Adipocyte (in vitro differentiated cells): ENCODE results near the gene AJAP1.

Experiments
- DNase-seq: peaks from one replicate; pipeline ENCODE4 v3.0.0-alpha.2; 2015; ENCODE audit warnings: low read depth
- H3K27me3 ChIP-seq: replicated peaks from 2 replicates; pipeline ENCODE4 v1.7.0; 2013; ENCODE audit warnings: mild to moderate bottlenecking, low read length, moderate library complexity; ENCODE audit not compliant: control insufficient read depth, insufficient read depth
- H3K36me3 ChIP-seq: 2 replicates; pipeline ENCODE4 v1.7.0; 2013; ENCODE audit warnings: low read length, mild to moderate bottlenecking, moderate library complexity; ENCODE audit not compliant: control insufficient read depth, insufficient read depth, severe bottlenecking
- H3K4me1 ChIP-seq: 2 replicates; pipeline ENCODE4 v1.7.0; 2013; ENCODE audit warnings: mild to moderate bottlenecking, low read length, moderate library complexity; ENCODE audit not compliant: control insufficient read depth, insufficient read depth
- H3K4me3 ChIP-seq: 2 replicates; pipeline ENCODE4 v1.7.0; 2013; ENCODE audit warnings: mild to moderate bottlenecking, low read length, moderate library complexity
- H3K9ac ChIP-seq: 2 replicates; pipeline ENCODE4 v1.7.0; 2013; ENCODE audit warnings: mild to moderate bottlenecking, low read length, moderate library complexity
- H3K9me3 ChIP-seq: 2 replicates; pipeline ENCODE4 v1.7.0; 2013; ENCODE audit warnings: mild to moderate bottlenecking, low read length, moderate library complexity; ENCODE audit not compliant: control insufficient read depth

AJAP1 gene

GRCh38 chr1:4786055-4786454, 131.6 kb downstream of the AJAP1 start:
- Histone ChIP-seq H3K27me3 (no peaks in the 10 kb centered on the region), H3K36me3 (no peaks in the 10 kb centered on the region), H3K4me1 (no peaks in the 10 kb centered on the region), H3K9me3 (no peaks in the 10 kb centered on the region), H3K4me3 (no peak overlapping the region), H3K9ac (no peak overlapping the region)
- DNase-seq, result no peak

GRCh38 chr1:4787551-4787950, 133.1 kb downstream of the AJAP1 start:
- no peak for DNase-seq
- no peaks in the 10 kb centered on the region for H3K36me3 ChIP-seq
- H3K4me3 ChIP-seq, result no peak overlapping the region
- H3K9me3 ChIP-seq, result no peaks in the 10 kb centered on the region
- H3K27me3 ChIP-seq, result no peaks in the 10 kb centered on the region
- no peak overlapping the region for H3K9ac ChIP-seq
- H3K4me1 ChIP-seq, result no peaks in the 10 kb centered on the region

- Histone ChIP-seq H3K27me3 (peaks cover 4% of the 10 kb centered on the region), H3K36me3 (no peaks in the 10 kb centered on the region), H3K4me1 (no peaks in the 10 kb centered on the region), H3K9me3 (no peaks in the 10 kb centered on the region), H3K9ac (no peak overlapping the region), H3K4me3 (no peak overlapping the region)
- DNase-seq, result no peak
These were observed 138.2 kb downstream of the AJAP1 start for GRCh38 chr1:4792565-4792964.

GRCh38 chr1:4794020-4794780, 139.8 kb downstream of the AJAP1 start:
- no peak for DNase-seq
- H3K9ac ChIP-seq, result no peak overlapping the region
- no peak overlapping the region for H3K4me3 ChIP-seq
- H3K27me3 ChIP-seq, result peaks cover 4% of the 10 kb centered on the region
- H3K4me1 ChIP-seq, result no peaks in the 10 kb centered on the region
- H3K9me3 ChIP-seq, result no peaks in the 10 kb centered on the region
- no peaks in the 10 kb centered on the region for H3K36me3 ChIP-seq

GRCh38 chr1:4796161-4797015, 142.0 kb downstream of the AJAP1 start:
- no peak overlapping the region for H3K4me3 ChIP-seq
- no peak for DNase-seq
- no peaks in the 10 kb centered on the region for H3K36me3 ChIP-seq
- no peaks in the 10 kb centered on the region for H3K4me1 ChIP-seq
- no peak overlapping the region for H3K9ac ChIP-seq
- peaks cover 4% of the 10 kb centered on the region for H3K27me3 ChIP-seq
- H3K9me3 ChIP-seq, result no peaks in the 10 kb centered on the region

GRCh38 chr1:4797016-4797410, 142.6 kb downstream of the AJAP1 start:
- Histone ChIP-seq H3K27me3 (peaks cover 4% of the 10 kb centered on the region), H3K9ac (no peak overlapping the region), H3K4me1 (no peaks in the 10 kb centered on the region), H3K9me3 (peaks cover under 1% of the 10 kb centered on the region), H3K4me3 (no peak overlapping the region), H3K36me3 (no peaks in the 10 kb centered on the region)
- DNase-seq, result no peak

GRCh38 chr1:4797429-4797828, 143.0 kb downstream of the AJAP1 start:
- H3K27me3 ChIP-seq, result peaks cover 4% of the 10 kb centered on the region
- H3K36me3 ChIP-seq, result no peaks in the 10 kb centered on the region
- H3K9ac ChIP-seq, result no peak overlapping the region
- no peak for DNase-seq
- H3K9me3 ChIP-seq, result peaks cover 4% of the 10 kb centered on the region
- no peaks in the 10 kb centered on the region for H3K4me1 ChIP-seq
- no peak overlapping the region for H3K4me3 ChIP-seq

- H3K9me3 ChIP-seq, result peaks cover 7% of the 10 kb centered on the region
- DNase-seq, result no peak
- H3K9ac ChIP-seq, result no peak overlapping the region
- H3K27me3 ChIP-seq, result peaks cover under 1% of the 10 kb centered on the region
- no peaks in the 10 kb centered on the region for H3K4me1 ChIP-seq
- H3K36me3 ChIP-seq, result no peaks in the 10 kb centered on the region
- H3K4me3 ChIP-seq, result no peak overlapping the region
These were observed 146.9 kb downstream of the AJAP1 start for GRCh38 chr1:4801192-4801924.

- Histone ChIP-seq H3K4me1 (no peaks in the 10 kb centered on the region), H3K36me3 (no peaks in the 10 kb centered on the region), H3K9ac (no peak overlapping the region), H3K27me3 (no peaks in the 10 kb centered on the region), H3K9me3 (peaks cover 7% of the 10 kb centered on the region), H3K4me3 (no peak overlapping the region)
- no peak for DNase-seq
These were observed 147.6 kb downstream of the AJAP1 start for GRCh38 chr1:4802024-4802423.

GRCh38 chr1:4803335-4803734, 148.9 kb downstream of the AJAP1 start:
- peaks cover 7% of the 10 kb centered on the region for H3K9me3 ChIP-seq
- H3K4me3 ChIP-seq, result no peak overlapping the region
- H3K9ac ChIP-seq, result no peak overlapping the region
- no peak for DNase-seq
- no peaks in the 10 kb centered on the region for H3K27me3 ChIP-seq
- no peaks in the 10 kb centered on the region for H3K36me3 ChIP-seq
- no peaks in the 10 kb centered on the region for H3K4me1 ChIP-seq

- no peak overlapping the region for H3K4me3 ChIP-seq
- no peaks in the 10 kb centered on the region for H3K4me1 ChIP-seq
- H3K9ac ChIP-seq, result no peak overlapping the region
- H3K36me3 ChIP-seq, result no peaks in the 10 kb centered on the region
- no peaks in the 10 kb centered on the region for H3K27me3 ChIP-seq
- DNase-seq, result no peak
- peaks cover 7% of the 10 kb centered on the region for H3K9me3 ChIP-seq
These were observed 151.6 kb downstream of the AJAP1 start for GRCh38 chr1:4805987-4806386.
